ENCODE measurements around the gene SLC9A7. TPM values are rescaled to one million over a fixed set of nuclear protein-coding genes. Genes with fewer than 3 reads are reported as not detected.

The SLC9A7 gene
- total RNA-seq, 1 donor = 63.2 TPM

- no peak for TF ChIP-seq CTCF (IDR thresholded peaks at IDR 0.05; ENCODE audit: insufficient read depth, low read length)
- DNase-seq (ENCODE audit: low read depth) = no peak
- no peak overlapping the region for H3K4me3 ChIP-seq (ENCODE audit: low read depth, low read length)
These were observed 137.3 kb downstream of the SLC9A7 start for GRCh38 chrX:46621572-46621971.

GRCh38 chrX:46620505-46620904 is 138.4 kb downstream of the SLC9A7 start:
- no peak for DNase-seq (ENCODE audit: low read depth)
- no peak for TF ChIP-seq CTCF (IDR thresholded peaks at IDR 0.05; ENCODE audit: insufficient read depth, low read length)

GRCh38 chrX:46618947-46619346 is 140.0 kb downstream of the SLC9A7 start:
- no peak for DNase-seq (ENCODE audit: low read depth)
- TF ChIP-seq CTCF (IDR thresholded peaks at IDR 0.05; ENCODE audit: insufficient read depth, low read length) = no peak
- no peak overlapping the region for H3K4me3 ChIP-seq (ENCODE audit: low read depth, low read length)

More at GRCh38 chrX:46620505-46620904, 138.4 kb downstream of the SLC9A7 start:
- H3K4me3 ChIP-seq (ENCODE audit: low read depth, low read length) = no peak overlapping the region

- no peak for DNase-seq (ENCODE audit: low read depth)
- no peak for TF ChIP-seq CTCF (IDR thresholded peaks at IDR 0.05; ENCODE audit: insufficient read depth, low read length)
- H3K4me3 ChIP-seq (ENCODE audit: low read depth, low read length) = no peak overlapping the region
These were observed 141.0 kb downstream of the SLC9A7 start for GRCh38 chrX:46617906-46618305.

GRCh38 chrX:46611658-46612362 is 147.1 kb downstream of the SLC9A7 start:
- no peak overlapping the region for H3K4me3 ChIP-seq (ENCODE audit: low read depth, low read length)
- no peak for DNase-seq (ENCODE audit: low read depth)
- TF ChIP-seq CTCF (IDR thresholded peaks at IDR 0.05; ENCODE audit: insufficient read depth, low read length) = no peak

GRCh38 chrX:46610070-46610658 is 148.8 kb downstream of the SLC9A7 start:
- no peak for TF ChIP-seq CTCF (IDR thresholded peaks at IDR 0.05; ENCODE audit: insufficient read depth, low read length)
- no peak for DNase-seq (ENCODE audit: low read depth)
- H3K4me3 ChIP-seq (ENCODE audit: low read depth, low read length) = no peak overlapping the region
